RWPE2 (cell line): Measurements from ENCODE around the gene BRIP1.

ENCODE experiments used
- ATAC-seq: fragments of 200-7000 bp; cut with Tn5 transposase; 3 replicates; pipeline ENCODE4 v1.9.1; 2021; ENCODE audit warnings: low read depth
- DNase-seq: peaks from one replicate; pipeline ENCODE4 v3.0.0-alpha.2; 2020; ENCODE audit warnings: low spot score
- H3K27ac ChIP-seq: fragments of 450-650 bp; 2 replicates; pipeline ENCODE4 v1.5.1; 2017; ENCODE audit warnings: mild to moderate bottlenecking; ENCODE audit not compliant: poor library complexity, severe bottlenecking
- H3K27me3 ChIP-seq: fragments of 250-450 bp; sonication (Bioruptor Pico); 2 replicates; pipeline ENCODE4 v1.5.1; 2021; ENCODE audit warnings: mild to moderate bottlenecking, moderate library complexity; ENCODE audit not compliant: insufficient read depth, poor library complexity, severe bottlenecking
- H3K36me3 ChIP-seq: fragments of 250-450 bp; sonication (Bioruptor Pico); 2 replicates; pipeline ENCODE4 v1.5.1; 2020; ENCODE audit warnings: low read depth, mild to moderate bottlenecking, moderate library complexity
- H3K4me1 ChIP-seq: fragments of 250-450 bp; sonication (Bioruptor Pico); 2 replicates; pipeline ENCODE4 v1.5.1; 2021; ENCODE audit warnings: mild to moderate bottlenecking, moderate library complexity; ENCODE audit not compliant: insufficient read depth, poor library complexity, severe bottlenecking
- H3K4me3 ChIP-seq: fragments of 250-450 bp; sonication (Bioruptor Pico); 2 replicates; pipeline ENCODE4 v1.5.1; 2021; ENCODE audit warnings: mild to moderate bottlenecking, moderate library complexity; ENCODE audit not compliant: severe bottlenecking
- H3K9me3 ChIP-seq: fragments of 250-450 bp; sonication (Bioruptor Pico); 2 replicates; pipeline ENCODE4 v1.5.1; 2021; ENCODE audit warnings: mild to moderate bottlenecking, moderate library complexity; ENCODE audit not compliant: severe bottlenecking
- TF ChIP-seq, protein P1 (sequence below): fragments of 450-650 bp; IDR thresholded peaks from one replicate; pipeline ENCODE4 v1.5.1; 2017; ENCODE audit warnings: mild to moderate bottlenecking, moderate library complexity; ENCODE audit not compliant: poor library complexity, severe bottlenecking

Gene BRIP1

DNA sequence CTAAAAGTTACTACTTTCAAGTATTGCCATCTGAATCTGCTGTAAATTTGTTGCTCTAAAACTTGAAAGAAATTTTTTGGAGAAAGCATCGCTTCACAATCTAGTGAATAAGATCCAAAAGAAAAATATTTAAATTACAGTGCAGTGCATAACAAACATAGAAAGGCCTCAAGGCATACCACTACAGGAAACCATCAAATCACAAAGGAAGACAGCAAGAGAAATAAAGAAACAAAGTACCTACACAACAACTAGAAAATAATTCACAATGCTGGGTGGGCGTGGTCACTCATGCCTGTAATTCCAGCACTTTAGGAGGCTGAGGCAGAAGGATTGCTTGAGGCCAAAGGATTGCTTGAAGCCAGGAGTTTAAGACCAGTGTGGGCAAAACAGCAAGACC, 104.9 kb downstream of the BRIP1 start:
- Histone ChIP-seq H3K27me3 (no peaks in the 10 kb centered on the region), H3K4me3 (no peak overlapping the region)

DNA sequence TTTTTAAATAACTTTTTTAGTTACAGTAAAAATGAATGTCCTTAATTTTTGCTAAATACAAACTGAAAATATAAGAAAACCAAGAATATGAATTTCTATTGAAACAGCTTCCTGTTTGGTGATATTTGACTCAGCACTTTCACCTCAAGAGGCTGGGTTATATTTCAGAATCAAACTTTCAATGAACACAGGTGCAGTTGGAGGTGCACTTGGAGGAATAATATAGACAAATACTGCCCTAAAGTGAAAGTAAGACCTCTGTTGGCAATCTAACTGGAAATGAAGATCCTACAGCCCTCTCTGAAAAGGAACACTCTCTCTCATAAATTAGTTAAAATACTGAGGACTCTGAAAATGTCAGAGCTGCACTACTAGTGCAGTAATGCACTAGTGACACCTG, 106.2 kb downstream of the BRIP1 start:
- Histone ChIP-seq H3K36me3 (peaks cover 41% of the 10 kb centered on the region), H3K9me3 (no peaks in the 10 kb centered on the region), H3K4me3 (no peak overlapping the region), H3K27ac (no peak overlapping the region), H3K27me3 (no peaks in the 10 kb centered on the region), H3K4me1 (no peaks in the 10 kb centered on the region)
- ATAC-seq (no peak), DNase-seq (no peak)
- TF ChIP-seq, protein P1, sequence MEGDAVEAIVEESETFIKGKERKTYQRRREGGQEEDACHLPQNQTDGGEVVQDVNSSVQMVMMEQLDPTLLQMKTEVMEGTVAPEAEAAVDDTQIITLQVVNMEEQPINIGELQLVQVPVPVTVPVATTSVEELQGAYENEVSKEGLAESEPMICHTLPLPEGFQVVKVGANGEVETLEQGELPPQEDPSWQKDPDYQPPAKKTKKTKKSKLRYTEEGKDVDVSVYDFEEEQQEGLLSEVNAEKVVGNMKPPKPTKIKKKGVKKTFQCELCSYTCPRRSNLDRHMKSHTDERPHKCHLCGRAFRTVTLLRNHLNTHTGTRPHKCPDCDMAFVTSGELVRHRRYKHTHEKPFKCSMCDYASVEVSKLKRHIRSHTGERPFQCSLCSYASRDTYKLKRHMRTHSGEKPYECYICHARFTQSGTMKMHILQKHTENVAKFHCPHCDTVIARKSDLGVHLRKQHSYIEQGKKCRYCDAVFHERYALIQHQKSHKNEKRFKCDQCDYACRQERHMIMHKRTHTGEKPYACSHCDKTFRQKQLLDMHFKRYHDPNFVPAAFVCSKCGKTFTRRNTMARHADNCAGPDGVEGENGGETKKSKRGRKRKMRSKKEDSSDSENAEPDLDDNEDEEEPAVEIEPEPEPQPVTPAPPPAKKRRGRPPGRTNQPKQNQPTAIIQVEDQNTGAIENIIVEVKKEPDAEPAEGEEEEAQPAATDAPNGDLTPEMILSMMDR = no peak

More for the DNA sequence above, 104.9 kb downstream of the BRIP1 start:
- DNase-seq (no peak), ATAC-seq (no peak)
- TF ChIP-seq, protein P1 = no peak
- Histone ChIP-seq H3K27ac (no peak overlapping the region), H3K4me1 (no peaks in the 10 kb centered on the region), H3K9me3 (no peaks in the 10 kb centered on the region), H3K36me3 (peaks cover 47% of the 10 kb centered on the region)

- no peak overlapping the region for H3K27ac ChIP-seq
- H3K4me1 ChIP-seq = no peaks in the 10 kb centered on the region
- no peak overlapping the region for H3K4me3 ChIP-seq
- ATAC-seq (no peak), DNase-seq (no peak)
- H3K27me3 ChIP-seq = no peaks in the 10 kb centered on the region
- H3K9me3 ChIP-seq = no peaks in the 10 kb centered on the region
- TF ChIP-seq, protein P1 = no peak
- H3K36me3 ChIP-seq = peaks cover 38% of the 10 kb centered on the region
Measured at GRCh38 chr17:61756561-61756960, 106.8 kb downstream of the BRIP1 start.

- ATAC-seq = no peak
- Histone ChIP-seq H3K36me3 (peaks cover 32% of the 10 kb centered on the region), H3K4me3 (no peak overlapping the region), H3K9me3 (no peaks in the 10 kb centered on the region), H3K27me3 (no peaks in the 10 kb centered on the region), H3K27ac (no peak overlapping the region), H3K4me1 (no peaks in the 10 kb centered on the region)
- TF ChIP-seq, protein P1 = no peak
- DNase-seq = no peak
Measured at GRCh38 chr17:61755668-61756067, 107.7 kb downstream of the BRIP1 start.

DNA sequence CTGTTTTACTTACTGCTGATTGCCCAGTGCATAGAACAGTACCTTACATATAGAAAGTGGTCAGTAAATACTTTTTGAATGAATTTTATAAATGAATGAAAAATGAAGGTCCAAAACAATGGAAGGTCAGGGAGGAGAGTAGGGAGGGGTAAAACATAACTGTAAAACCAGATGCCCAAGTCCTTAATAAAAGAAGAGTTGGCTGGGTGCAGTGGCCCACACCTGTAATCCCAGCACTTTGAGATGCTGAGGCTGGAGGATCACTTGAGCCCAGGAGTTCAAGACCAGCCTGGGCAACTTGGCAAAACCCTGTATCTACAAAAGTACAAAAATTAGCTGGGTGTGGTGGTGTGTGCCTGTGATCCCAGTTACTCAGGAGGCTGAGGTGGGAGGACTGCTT, 108.2 kb downstream of the BRIP1 start:
- no peak overlapping the region for H3K4me3 ChIP-seq
- H3K9me3 ChIP-seq = no peaks in the 10 kb centered on the region
- ATAC-seq (no peak), DNase-seq (no peak)
- no peaks in the 10 kb centered on the region for H3K27me3 ChIP-seq
- TF ChIP-seq, protein P1 = no peak
- H3K27ac ChIP-seq = no peak overlapping the region
- peaks cover 32% of the 10 kb centered on the region for H3K36me3 ChIP-seq
- no peaks in the 10 kb centered on the region for H3K4me1 ChIP-seq
